ENCODE results near the gene TNNI3. TPM values are rescaled to one million over a fixed set of nuclear protein-coding genes. Genes with fewer than 3 reads are reported as not detected.
"Not testable (repeated sequence)": the region's sequence is repeated elsewhere in the genome, so short reads cannot be mapped to it uniquely, and the experiment has no call there.

TNNI3 gene
- total and polyA plus RNA-seq, 2 donors (not counting 3 experiments of a cell fraction or from before 2014, with no cell fraction given) = not detected

- Histone ChIP-seq H2AFZ (ENCODE audit: low read depth, low read length) (no peak overlapping the region), H3K27me3 (ENCODE audit: control insufficient read depth in 2 of 2, insufficient read depth in 2 of 2, low read length in 2 of 2) (no peaks in the 10 kb centered on the region), H3K9me3 (replicated peaks; ENCODE audit: control insufficient read depth, insufficient read depth, low read length) (no peaks in the 10 kb centered on the region), H3K79me2 (ENCODE audit: control insufficient read depth, insufficient read depth, low read length) (peaks cover 42% of the 10 kb centered on the region), H3K4me3 (replicated peaks in 1 of 3; ENCODE audit: insufficient read depth in 1 of 3, low read depth in 1 of 3, low read length in 3 of 3) (no peak overlapping the region), H3K9ac (replicated peaks; ENCODE audit: extremely low read depth, insufficient read depth, low read length) (no peak overlapping the region), H4K20me1 (replicated peaks; ENCODE audit: control insufficient read depth, extremely low read depth, insufficient read depth, low read length) (no peaks in the 10 kb centered on the region), H3K4me2 (ENCODE audit: insufficient read depth, low read length) (no peak overlapping the region), H3K4me1 (ENCODE audit: control insufficient read depth, extremely low read depth, insufficient read depth, low read length) (no peaks in the 10 kb centered on the region), H3K36me3 (ENCODE audit: control insufficient read depth in 2 of 2, extremely low read depth in 1 of 2, insufficient read depth in 2 of 2, low read length in 2 of 2) (peaks cover 2 to 4% of the 10 kb centered on the region in 2 experiments), H3K9me1 (replicated peaks; ENCODE audit: control insufficient read depth, extremely low read depth, insufficient read depth, low read length) (no peaks in the 10 kb centered on the region), H3K27ac (ENCODE audit: insufficient read depth, low read depth, low read length) (no peak overlapping the region)
- no peak for FAIRE-seq
- CTCF ChIA-PET = no interaction called here
- TF ChIP-seq JUN (IDR thresholded peaks at IDR 0.05; ENCODE audit: borderline replicate concordance, insufficient read depth, insufficient read length, low read depth) (no peak), FOS (IDR thresholded peaks at IDR 0.05; ENCODE audit: borderline replicate concordance, insufficient read depth, low read length) (no peak), POLR2AphosphoS5 (IDR thresholded peaks at IDR 0.05; ENCODE audit: insufficient read depth, low read depth, low read length) (no peak), CTCF (IDR thresholded peaks at IDR 0.05; ENCODE audit: extremely low read depth in 1 of 2, insufficient read depth in 1 of 2, low read depth in 1 of 2, low read length in 2 of 2) (no peak)
- dilution Hi-C loops (cut with MboI; ENCODE audit: extremely low pct_ligation_motif_present, low sequenced_read_pairs) = no loop called here
- POLR2A ChIA-PET = no interaction called here
- intact Hi-C loops (cut with micrococcal nuclease) = no loop called here
- DNase-seq (ENCODE audit: low read depth, low spot score) = no peak
- no TSS peak for BruUV-seq (replicated peaks)
Observed at GRCh38 chr19:55109527-55110291, 47.8 kb downstream of the TNNI3 start.

DNA sequence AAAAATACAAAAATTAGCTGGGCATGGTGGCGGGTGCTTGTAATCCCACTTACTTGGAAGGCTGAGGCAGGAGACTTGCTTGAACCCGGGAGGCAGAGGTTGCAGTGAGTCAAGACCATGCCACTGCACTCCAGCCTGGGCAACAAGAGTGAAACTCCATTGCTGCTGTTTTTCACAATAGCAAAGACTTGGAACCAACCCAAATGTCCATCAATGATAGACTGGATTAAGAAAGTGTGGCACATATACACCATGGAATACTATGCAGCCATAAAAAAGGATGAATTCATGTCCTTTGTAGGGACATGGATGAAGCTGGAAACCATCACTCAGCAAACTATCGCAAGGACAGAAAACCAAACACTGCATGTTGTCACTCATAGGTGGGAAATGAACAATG lies 50.3 kb downstream of the TNNI3 start:
- H3K36me3 ChIP-seq (ENCODE audit: control insufficient read depth in 2 of 2, extremely low read depth in 1 of 2, insufficient read depth in 2 of 2, low read length in 2 of 2); H3K27ac ChIP-seq (ENCODE audit: insufficient read depth, low read depth, low read length); H3K4me2 ChIP-seq (ENCODE audit: insufficient read depth, low read length); POLR2A ChIA-PET; H3K4me1 ChIP-seq (ENCODE audit: control insufficient read depth, extremely low read depth, insufficient read depth, low read length); dilution Hi-C loops (cut with MboI; ENCODE audit: extremely low pct_ligation_motif_present, low sequenced_read_pairs); H3K27me3 ChIP-seq (ENCODE audit: control insufficient read depth in 2 of 2, insufficient read depth in 2 of 2, low read length in 2 of 2); CTCF ChIA-PET; H4K20me1 ChIP-seq (replicated peaks; ENCODE audit: control insufficient read depth, extremely low read depth, insufficient read depth, low read length); FAIRE-seq; BruUV-seq (replicated peaks); intact Hi-C loops (cut with micrococcal nuclease); H3K9ac ChIP-seq (replicated peaks; ENCODE audit: extremely low read depth, insufficient read depth, low read length); H3K9me1 ChIP-seq (replicated peaks; ENCODE audit: control insufficient read depth, extremely low read depth, insufficient read depth, low read length); H3K9me3 ChIP-seq (replicated peaks; ENCODE audit: control insufficient read depth, insufficient read depth, low read length); DNase-seq (ENCODE audit: low read depth, low spot score); H2AFZ ChIP-seq (ENCODE audit: low read depth, low read length); H3K4me3 ChIP-seq (replicated peaks in 1 of 3; ENCODE audit: insufficient read depth in 1 of 3, low read depth in 1 of 3, low read length in 3 of 3): not testable (repeated sequence)
- peaks cover 19% of the 10 kb centered on the region for H3K79me2 ChIP-seq (ENCODE audit: control insufficient read depth, insufficient read depth, low read length)
